ENCODE measurements around the gene ASL. TPM values are rescaled to one million over a fixed set of nuclear protein-coding genes. Genes with fewer than 3 reads are reported as not detected.

Gene ASL
- total and polyA plus RNA-seq, 9 of the 15 experiments (the other 6 are each of a cell fraction or from before 2014, with no cell fraction given) = 2.6 to 67.0 (median 33.3) TPM

- H4K20me1 ChIP-seq (replicated peaks; ENCODE audit: control insufficient read depth, insufficient read depth, low read length) = no peaks in the 10 kb centered on the region
- peak overlapping the region; percentile 79 to 98 for H3K9ac ChIP-seq (ENCODE audit: insufficient read depth in 1 of 2, low read depth in 2 of 2, low read length in 2 of 2)
- peak overlapping the region; percentile 81 for H3K27ac ChIP-seq (ENCODE audit: extremely low read depth, low read depth, low read length)
- peaks cover 16% of the 10 kb centered on the region for H3K79me2 ChIP-seq (ENCODE audit: control insufficient read depth, insufficient read depth, low read length)
- DNase-seq (ENCODE audit: extremely low read depth in 1 of 4, low spot score in 3 of 4) (peak in 1 of 4 experiments; percentile 28), FAIRE-seq (no peak), ATAC-seq (no peak)
- no peaks in the 10 kb centered on the region for H3K9me3 ChIP-seq (replicated peaks; ENCODE audit: control insufficient read depth, insufficient read depth, low read depth, low read length)
- H3K36me3 ChIP-seq (ENCODE audit: control insufficient read depth, insufficient read depth, low read length) = peaks cover 22% of the 10 kb centered on the region; the same call in 2 of the 3 replicates
- CTCF ChIA-PET (ENCODE audit: low intra/inter-chr PET ratio) = interaction anchor here (0.5 kb wide), 1 partner anchor 20 kb away, joined by 6 read pairs; no protein-coding TSS in a partner anchor
- peaks cover 11 to 28% of the 10 kb centered on the region in 2 experiments; a peak in 4 of 5 replicates for H3K4me1 ChIP-seq (replicated peaks in 1 of 2; ENCODE audit: control insufficient read depth in 2 of 2, insufficient read depth in 2 of 2, low read length in 2 of 2)
- intact Hi-C loops (cut with micrococcal nuclease) = no loop called here
- no peaks in the 10 kb centered on the region for H3K27me3 ChIP-seq (ENCODE audit: control insufficient read depth in 2 of 2, insufficient read depth in 2 of 2, low read length in 2 of 2)
- in situ Hi-C loops (cut with MboI) = no loop called here
- H3K9me1 ChIP-seq (ENCODE audit: control insufficient read depth, insufficient read depth, low read length) = no peaks in the 10 kb centered on the region
- POLR2A ChIA-PET = interaction anchor here (0.6 to 1.9 kb wide), 5 partner anchors 8 to 39 kb away, joined by 3 to 9 read pairs (median 4); no protein-coding TSS in a partner anchor
- H3K4me2 ChIP-seq (ENCODE audit: insufficient read depth, low read length) = peak overlapping the region; percentile 98
- peak overlapping the region; percentile 97 for H2AFZ ChIP-seq (ENCODE audit: low read depth, low read length)
- BruUV-seq (replicated peaks) = no TSS peak
- 44% methylated on average over 11 of the region's 11 CpGs for WGBS (ENCODE audit: insufficient coverage, low coverage, missing lambda C conversion rate)
- peak overlapping the region; percentile 85 for H3K4me3 ChIP-seq
- TF ChIP-seq TCF7L2 (IDR thresholded peaks at IDR 0.05; ENCODE audit: low read depth, low read length) = no peak
- peak in 1 of 2 experiments; percentile 13 for TF ChIP-seq E2F6 (IDR thresholded peaks at IDR 0.05; ENCODE audit: borderline replicate concordance in 1 of 2, extremely low read depth in 1 of 2, insufficient read depth in 1 of 2, insufficient read length in 1 of 2, low read depth in 1 of 2, low read length in 1 of 2, poor library complexity in 1 of 2, severe bottlenecking in 1 of 2)
- TF ChIP-seq, protein P1, sequence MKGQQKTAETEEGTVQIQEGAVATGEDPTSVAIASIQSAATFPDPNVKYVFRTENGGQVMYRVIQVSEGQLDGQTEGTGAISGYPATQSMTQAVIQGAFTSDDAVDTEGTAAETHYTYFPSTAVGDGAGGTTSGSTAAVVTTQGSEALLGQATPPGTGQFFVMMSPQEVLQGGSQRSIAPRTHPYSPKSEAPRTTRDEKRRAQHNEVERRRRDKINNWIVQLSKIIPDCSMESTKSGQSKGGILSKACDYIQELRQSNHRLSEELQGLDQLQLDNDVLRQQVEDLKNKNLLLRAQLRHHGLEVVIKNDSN (CRISPR knock-in tag; IDR thresholded peaks at IDR 0.05) = peak; percentile 33; the same call in 1 of the 2 replicates
- TF ChIP-seq, protein P2, sequence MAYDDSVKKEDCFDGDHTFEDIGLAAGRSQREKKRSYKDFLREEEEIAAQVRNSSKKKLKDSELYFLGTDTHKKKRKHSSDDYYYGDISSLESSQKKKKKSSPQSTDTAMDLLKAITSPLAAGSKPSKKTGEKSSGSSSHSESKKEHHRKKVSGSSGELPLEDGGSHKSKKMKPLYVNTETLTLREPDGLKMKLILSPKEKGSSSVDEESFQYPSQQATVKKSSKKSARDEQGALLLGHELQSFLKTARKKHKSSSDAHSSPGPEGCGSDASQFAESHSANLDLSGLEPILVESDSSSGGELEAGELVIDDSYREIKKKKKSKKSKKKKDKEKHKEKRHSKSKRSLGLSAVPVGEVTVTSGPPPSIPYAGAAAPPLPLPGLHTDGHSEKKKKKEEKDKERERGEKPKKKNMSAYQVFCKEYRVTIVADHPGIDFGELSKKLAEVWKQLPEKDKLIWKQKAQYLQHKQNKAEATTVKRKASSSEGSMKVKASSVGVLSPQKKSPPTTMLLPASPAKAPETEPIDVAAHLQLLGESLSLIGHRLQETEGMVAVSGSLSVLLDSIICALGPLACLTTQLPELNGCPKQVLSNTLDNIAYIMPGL (CRISPR knock-in tag; IDR thresholded peaks at IDR 0.05) = 0 out of 2 replicates have a peak, but pooled peaks have one; percentile 9
- TF ChIP-seq ZNF830 (CRISPR knock-in tag; IDR thresholded peaks at IDR 0.05) = no peak
- 0 out of 2 replicates have a peak, but pooled peaks have one; percentile 2 for TF ChIP-seq CBFB (CRISPR knock-in tag; IDR thresholded peaks at IDR 0.05)
- TF ChIP-seq, protein P3, sequence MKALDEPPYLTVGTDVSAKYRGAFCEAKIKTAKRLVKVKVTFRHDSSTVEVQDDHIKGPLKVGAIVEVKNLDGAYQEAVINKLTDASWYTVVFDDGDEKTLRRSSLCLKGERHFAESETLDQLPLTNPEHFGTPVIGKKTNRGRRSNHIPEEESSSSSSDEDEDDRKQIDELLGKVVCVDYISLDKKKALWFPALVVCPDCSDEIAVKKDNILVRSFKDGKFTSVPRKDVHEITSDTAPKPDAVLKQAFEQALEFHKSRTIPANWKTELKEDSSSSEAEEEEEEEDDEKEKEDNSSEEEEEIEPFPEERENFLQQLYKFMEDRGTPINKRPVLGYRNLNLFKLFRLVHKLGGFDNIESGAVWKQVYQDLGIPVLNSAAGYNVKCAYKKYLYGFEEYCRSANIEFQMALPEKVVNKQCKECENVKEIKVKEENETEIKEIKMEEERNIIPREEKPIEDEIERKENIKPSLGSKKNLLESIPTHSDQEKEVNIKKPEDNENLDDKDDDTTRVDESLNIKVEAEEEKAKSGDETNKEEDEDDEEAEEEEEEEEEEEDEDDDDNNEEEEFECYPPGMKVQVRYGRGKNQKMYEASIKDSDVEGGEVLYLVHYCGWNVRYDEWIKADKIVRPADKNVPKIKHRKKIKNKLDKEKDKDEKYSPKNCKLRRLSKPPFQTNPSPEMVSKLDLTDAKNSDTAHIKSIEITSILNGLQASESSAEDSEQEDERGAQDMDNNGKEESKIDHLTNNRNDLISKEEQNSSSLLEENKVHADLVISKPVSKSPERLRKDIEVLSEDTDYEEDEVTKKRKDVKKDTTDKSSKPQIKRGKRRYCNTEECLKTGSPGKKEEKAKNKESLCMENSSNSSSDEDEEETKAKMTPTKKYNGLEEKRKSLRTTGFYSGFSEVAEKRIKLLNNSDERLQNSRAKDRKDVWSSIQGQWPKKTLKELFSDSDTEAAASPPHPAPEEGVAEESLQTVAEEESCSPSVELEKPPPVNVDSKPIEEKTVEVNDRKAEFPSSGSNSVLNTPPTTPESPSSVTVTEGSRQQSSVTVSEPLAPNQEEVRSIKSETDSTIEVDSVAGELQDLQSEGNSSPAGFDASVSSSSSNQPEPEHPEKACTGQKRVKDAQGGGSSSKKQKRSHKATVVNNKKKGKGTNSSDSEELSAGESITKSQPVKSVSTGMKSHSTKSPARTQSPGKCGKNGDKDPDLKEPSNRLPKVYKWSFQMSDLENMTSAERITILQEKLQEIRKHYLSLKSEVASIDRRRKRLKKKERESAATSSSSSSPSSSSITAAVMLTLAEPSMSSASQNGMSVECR (CRISPR knock-in tag; IDR thresholded peaks at IDR 0.05) = peak; percentile 1; the same call in 1 of the 2 replicates
- TF ChIP-seq SPI1 (IDR thresholded peaks at IDR 0.05; ENCODE audit: borderline replicate concordance, low read depth, low read length) = peak; percentile 97
- TF ChIP-seq, protein P4, sequence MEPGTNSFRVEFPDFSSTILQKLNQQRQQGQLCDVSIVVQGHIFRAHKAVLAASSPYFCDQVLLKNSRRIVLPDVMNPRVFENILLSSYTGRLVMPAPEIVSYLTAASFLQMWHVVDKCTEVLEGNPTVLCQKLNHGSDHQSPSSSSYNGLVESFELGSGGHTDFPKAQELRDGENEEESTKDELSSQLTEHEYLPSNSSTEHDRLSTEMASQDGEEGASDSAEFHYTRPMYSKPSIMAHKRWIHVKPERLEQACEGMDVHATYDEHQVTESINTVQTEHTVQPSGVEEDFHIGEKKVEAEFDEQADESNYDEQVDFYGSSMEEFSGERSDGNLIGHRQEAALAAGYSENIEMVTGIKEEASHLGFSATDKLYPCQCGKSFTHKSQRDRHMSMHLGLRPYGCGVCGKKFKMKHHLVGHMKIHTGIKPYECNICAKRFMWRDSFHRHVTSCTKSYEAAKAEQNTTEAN (CRISPR knock-in tag; IDR thresholded peaks at IDR 0.05) = no peak
These were observed 1.1 kb downstream of the ASL start for GRCh38 chr7:66076462-66077329.

Data from K562 (cell line).